Left lung (tissue), 14 donors: Measurements from ENCODE around the gene HAUS2. TPM values are rescaled to one million over a fixed set of nuclear protein-coding genes. Genes with fewer than 3 reads are reported as not detected.
A peak's percentile ranks its signal among the peaks of the same experiment; 100 is the strongest.

Experiments used
- ATAC-seq: fragments of 200-7000 bp; cut with Tn5 transposase; one replicate; pipeline ENCODE4 v1.9.1; 2020; ENCODE audit warnings: moderate library complexity
- DNase-seq, 4 donors: peaks; one replicate each; pipeline ENCODE4 v3.0.0-alpha.2; 2013 to 2020
- H3K27ac ChIP-seq, 2 donors: fragments of 200-600 bp; sonication (generic) in 1 of 2; one replicate each; pipeline versions ENCODE4 v1.5.0 to v1.8.0; 2020 to 2021
- H3K27me3 ChIP-seq, 2 donors: fragments of 200-600 bp; sonication (generic) in 1 of 2; one replicate each; pipeline versions ENCODE4 v1.5.0 to v1.8.0; 2020 to 2021
- H3K36me3 ChIP-seq, 2 donors: fragments of 200-600 bp; sonication (generic) in 1 of 2; one replicate each; pipeline versions ENCODE4 v1.5.0 to v1.8.0; 2020 to 2021
- H3K4me1 ChIP-seq, 2 donors: fragments of 200-600 bp; one replicate each; pipeline ENCODE4 v1.8.0; 2021
- H3K4me3 ChIP-seq, 2 donors: fragments of 200-600 bp; sonication (generic) in 1 of 2; one replicate each; pipeline versions ENCODE4 v1.5.0 to v1.8.0; 2020 to 2021; ENCODE audit warnings: mild to moderate bottlenecking in 1 of 2
- H3K9me3 ChIP-seq, 2 donors: fragments of 200-600 bp; sonication (generic) in 1 of 2; one replicate each; pipeline versions ENCODE4 v1.5.0 to v1.8.0; 2020 to 2021
- intact Hi-C, 2 donors: fragments of 100-400 bp; cut with DNase I; formaldehyde crosslinking; loops; one replicate each; pipeline versions ENCODE4 v1.11.2 to v1.14.2; 2022
- long read RNA-seq, 12 donors: library from polyadenylated mRNA in 2 of 12; unstranded in 2 of 12; transcript quantifications; one replicate each; pipeline ENCODE4 v2.0.0 and lab custom pipeline, GENCODE V29; 2019 to 2026
- polyA plus RNA-seq, 6 donors: library from polyadenylated mRNA; unstranded; fragments of 120-200 nt; gene quantifications; one replicate each; pipeline ENCODE4 v1.2.1, GENCODE V29; 2013; ENCODE audit not compliant: insufficient read length in 6 of 6
- total RNA-seq, 2 donors: library from RNA; stranded (reverse); fragmentation: NEBNext Ultra II Directional; extraction: Animal tissue kit (Norgen Biotek cat#: 25700); gene quantifications; one replicate each; pipeline ENCODE4 v1.2.1, GENCODE V29; 2021
- TF ChIP-seq, protein P1 (sequence below), 2 donors: fragments of 200-600 bp; sonication (generic) in 1 of 2; IDR thresholded peaks; one replicate each; pipeline versions ENCODE4 v1.5.0 to v1.8.0; 2021; ENCODE audit warnings: antibody characterized with exemption in 2 of 2
- donor health status: DM: no; HTN: yes; CAD: no.
- donor health status: DM: no; HTN: no; CAD: no.

The HAUS2 gene
- total RNA-seq = 10 to 100 TPM; 18.4 to 20.5 TPM
- 10 to 100 TPM; 21.2 to 27.1 (median 23.9) TPM for polyA plus RNA-seq
- long read RNA-seq, donor 1, transcript HAUS2-205 (7 exons, 626 nt) = major isoform, 6 of 13 reads
- long read RNA-seq, donor 1, partial matches to known transcripts = 0 of 13 reads
- long read RNA-seq, donor 1, other reads (novel, unspliced or antisense) = 0 of 13 reads
- long read RNA-seq, donor 2, transcript HAUS2-201 (6 exons, 3,949 nt) = major isoform, 13 of 18 reads
- long read RNA-seq, donor 2, partial matches to known transcripts = 0 of 18 reads
- long read RNA-seq, donor 2, other reads (novel, unspliced or antisense) = 0 of 18 reads
- long read RNA-seq, donor 3, partial matches to known transcripts = 0 of 9 reads
- long read RNA-seq, donor 3, other reads (novel, unspliced or antisense) = 0 of 9 reads
- long read RNA-seq, donor 4, partial matches to known transcripts = 1 of 8 reads
- long read RNA-seq, donor 4, other reads (novel, unspliced or antisense) = 2 of 8 reads
- long read RNA-seq, donor 5, partial matches to known transcripts = 0 of 8 reads
- long read RNA-seq, donor 5, other reads (novel, unspliced or antisense) = 0 of 8 reads
- long read RNA-seq, donor 6, transcript HAUS2-201 (6 exons, 3,949 nt) = major isoform, 5 of 6 reads
- long read RNA-seq, donor 6, partial matches to known transcripts = 0 of 6 reads
- long read RNA-seq, donor 6, other reads (novel, unspliced or antisense) = 0 of 6 reads
- long read RNA-seq, donor 7 = 0 reads
- long read RNA-seq, donor 8, partial matches to known transcripts = 0 of 5 reads
- long read RNA-seq, donor 8, other reads (novel, unspliced or antisense) = 0 of 5 reads
- long read RNA-seq, donor 9 = 0 reads
- long read RNA-seq, donor 10, partial matches to known transcripts = 1 of 8 reads
- long read RNA-seq, donor 10, other reads (novel, unspliced or antisense) = 1 of 8 reads
- long read RNA-seq, donor 11 = 0 reads
- long read RNA-seq, donor 12, partial matches to known transcripts = 0 of 4 reads
- long read RNA-seq, donor 12, other reads (novel, unspliced or antisense) = 0 of 4 reads

DNA sequence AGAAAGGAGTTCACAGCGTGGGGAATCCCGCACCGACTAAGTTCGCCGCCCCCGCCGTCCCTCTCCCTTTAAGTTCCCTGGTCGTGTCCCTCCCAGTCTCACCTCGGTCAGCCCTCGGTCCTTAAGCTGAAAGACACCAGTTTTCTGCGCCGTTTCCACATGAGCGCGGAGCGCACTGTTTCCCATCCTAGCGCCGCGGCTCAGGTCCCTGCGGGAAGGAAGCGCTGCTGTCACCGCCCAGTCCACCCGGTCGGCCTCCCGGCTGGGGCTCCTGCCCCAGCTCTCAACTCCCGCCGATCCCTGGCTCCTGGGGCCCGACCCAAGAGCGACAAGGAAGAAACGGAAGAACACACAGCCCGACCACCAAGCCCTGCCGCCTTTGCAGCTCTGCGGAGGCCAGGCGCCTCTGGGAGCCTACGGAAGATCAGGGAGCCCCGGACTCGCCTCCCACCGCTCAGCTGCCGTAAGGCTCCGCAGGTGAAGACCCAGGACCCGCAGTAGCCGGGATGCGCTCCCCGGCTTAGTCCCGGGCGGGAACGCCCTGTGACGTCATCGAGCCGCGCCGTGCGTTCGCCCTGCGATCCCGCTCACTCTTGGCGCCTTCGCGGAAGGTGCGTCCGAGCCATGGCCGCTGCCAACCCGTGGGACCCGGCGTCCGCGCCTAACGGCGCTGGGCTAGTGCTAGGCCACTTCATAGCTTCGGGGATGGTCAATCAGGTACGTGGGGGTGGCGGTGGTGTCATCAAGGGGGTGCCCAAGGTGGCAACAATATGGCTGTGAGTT is at the start of gene HAUS2, which contains the start of gene LRRC57:
HAUS2 (plus strand) TSS at position 590 of the 783 bp plus-strand sequence; CDS start at position 625, 35 bp downstream.
LRRC57 (minus strand) TSS at position 545 of the 783 bp plus-strand sequence; CDS start at position 186, 359 bp downstream.
- peaks cover 19 to 62% of the 10 kb centered on the region in 2 donors for H3K4me1 ChIP-seq
- peak; percentile 95 for ATAC-seq
- peak within 1 kb of the TSS; percentile 84 to 99 for H3K4me3 ChIP-seq
- peak within 1 kb of the TSS; percentile 89 to 96 for H3K27ac ChIP-seq
- no peaks in the 10 kb centered on the region for H3K9me3 ChIP-seq
- intact Hi-C loops = no loop called here
- no peaks in the 10 kb centered on the region for H3K27me3 ChIP-seq
- H3K36me3 ChIP-seq = peaks cover 0 to 22% of the 10 kb centered on the region in 2 donors
- DNase-seq = peak; percentile 90 to 99 (median 92)
- TF ChIP-seq, protein P1, sequence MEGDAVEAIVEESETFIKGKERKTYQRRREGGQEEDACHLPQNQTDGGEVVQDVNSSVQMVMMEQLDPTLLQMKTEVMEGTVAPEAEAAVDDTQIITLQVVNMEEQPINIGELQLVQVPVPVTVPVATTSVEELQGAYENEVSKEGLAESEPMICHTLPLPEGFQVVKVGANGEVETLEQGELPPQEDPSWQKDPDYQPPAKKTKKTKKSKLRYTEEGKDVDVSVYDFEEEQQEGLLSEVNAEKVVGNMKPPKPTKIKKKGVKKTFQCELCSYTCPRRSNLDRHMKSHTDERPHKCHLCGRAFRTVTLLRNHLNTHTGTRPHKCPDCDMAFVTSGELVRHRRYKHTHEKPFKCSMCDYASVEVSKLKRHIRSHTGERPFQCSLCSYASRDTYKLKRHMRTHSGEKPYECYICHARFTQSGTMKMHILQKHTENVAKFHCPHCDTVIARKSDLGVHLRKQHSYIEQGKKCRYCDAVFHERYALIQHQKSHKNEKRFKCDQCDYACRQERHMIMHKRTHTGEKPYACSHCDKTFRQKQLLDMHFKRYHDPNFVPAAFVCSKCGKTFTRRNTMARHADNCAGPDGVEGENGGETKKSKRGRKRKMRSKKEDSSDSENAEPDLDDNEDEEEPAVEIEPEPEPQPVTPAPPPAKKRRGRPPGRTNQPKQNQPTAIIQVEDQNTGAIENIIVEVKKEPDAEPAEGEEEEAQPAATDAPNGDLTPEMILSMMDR (IDR thresholded peaks at IDR 0.05) = no peak

DNA sequence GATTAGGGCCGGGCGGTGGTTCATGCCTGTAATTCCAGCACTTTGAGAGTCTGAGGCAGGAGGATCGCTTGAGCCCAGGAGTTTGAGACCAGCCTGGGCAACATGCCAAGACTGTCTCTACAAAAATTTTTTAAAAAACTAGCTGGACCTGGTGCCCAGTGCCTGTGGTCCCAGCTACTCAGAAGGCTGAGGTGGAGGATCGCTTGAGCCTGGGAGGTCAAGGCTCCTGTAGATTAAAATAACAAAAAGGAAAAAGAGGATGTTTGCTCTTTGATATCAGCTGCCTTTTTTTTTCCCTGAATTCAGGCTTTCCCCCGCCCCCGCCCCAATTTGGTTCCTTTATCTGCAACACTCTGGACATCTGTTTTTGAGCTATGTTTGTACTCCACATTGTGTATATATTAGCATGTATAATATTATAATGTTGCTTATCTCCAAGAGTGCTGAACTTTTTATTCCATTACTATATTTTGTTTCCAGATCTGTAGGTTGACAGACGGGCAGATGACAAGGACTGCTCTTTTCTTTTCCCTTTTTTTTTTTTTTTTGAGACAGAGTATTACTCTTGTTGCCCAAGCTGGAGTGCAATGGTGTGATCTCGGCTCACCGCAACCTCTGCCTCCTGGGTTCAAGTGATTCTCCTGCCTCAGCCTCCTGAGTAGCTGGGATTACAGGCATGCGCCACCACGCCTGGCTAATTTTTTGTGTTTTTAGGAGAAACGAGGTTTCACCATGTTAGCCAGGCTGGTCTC is 48.6 kb upstream of the HAUS2 start:
- intact Hi-C loops = no loop called here
- peaks cover 4 to 91% of the 10 kb centered on the region in 2 donors for H3K4me1 ChIP-seq
- no peaks in the 10 kb centered on the region for H3K9me3 ChIP-seq
- H3K4me3 ChIP-seq = no peak overlapping the region
- H3K27me3 ChIP-seq = no peaks in the 10 kb centered on the region
- DNase-seq = no peak
- TF ChIP-seq, protein P1 (IDR thresholded peaks at IDR 0.05) = no peak
- no peak for ATAC-seq
- H3K36me3 ChIP-seq = peaks cover 0 to 2% of the 10 kb centered on the region in 2 donors
- peak overlapping the region; percentile 70 to 73 for H3K27ac ChIP-seq

DNA sequence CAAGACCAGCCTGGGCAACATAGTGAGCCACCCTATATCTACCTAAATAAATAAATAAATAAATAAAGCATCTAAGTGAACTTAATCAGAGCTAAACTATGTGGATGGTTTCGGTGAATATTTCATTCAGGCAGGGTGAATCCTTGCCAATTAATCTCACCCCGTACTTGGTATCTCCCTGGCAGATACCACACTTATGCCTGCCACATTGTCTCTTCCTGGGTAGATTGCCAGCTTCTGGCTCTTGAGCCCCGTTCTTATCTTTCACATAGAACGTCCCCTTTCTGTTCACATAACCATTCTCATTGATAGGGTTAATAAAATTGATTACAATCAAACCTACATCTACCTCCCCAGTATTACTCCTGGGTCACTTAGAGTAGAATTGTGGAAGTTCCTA is 46.2 kb upstream of the HAUS2 start:
- Histone ChIP-seq H3K27ac (peak overlapping the region in 1 of 2 donors; percentile 53), H3K36me3 (peaks cover 0 to 9% of the 10 kb centered on the region in 2 donors), H3K27me3 (no peaks in the 10 kb centered on the region), H3K4me1 (peaks cover 4 to 74% of the 10 kb centered on the region in 2 donors), H3K9me3 (no peaks in the 10 kb centered on the region), H3K4me3 (no peak overlapping the region)
- no peak for ATAC-seq
- DNase-seq = no peak
- intact Hi-C loops = no loop called here
- TF ChIP-seq, protein P1 (IDR thresholded peaks at IDR 0.05) = no peak

DNA sequence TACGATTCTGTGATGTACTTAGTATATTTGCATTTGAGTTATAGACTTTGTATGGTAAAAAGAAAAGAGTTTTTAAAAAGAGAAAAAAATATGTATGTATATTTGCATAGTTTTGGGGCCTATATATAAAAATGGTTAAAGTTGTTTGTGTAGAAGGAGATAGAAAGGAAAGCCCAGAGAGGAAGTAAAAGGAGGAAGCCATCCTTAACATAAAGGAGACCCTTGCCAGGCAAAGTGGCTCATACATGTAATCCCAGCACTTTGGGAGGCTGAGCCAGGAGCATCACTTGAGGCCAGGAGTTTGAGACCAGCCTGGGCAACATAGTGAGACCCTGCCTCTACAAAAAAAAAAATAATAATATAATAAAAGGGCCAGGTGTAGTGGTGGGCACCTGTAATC is 44.8 kb upstream of the HAUS2 start:
- H3K36me3 ChIP-seq = peaks cover 0 to 9% of the 10 kb centered on the region in 2 donors
- TF ChIP-seq, protein P1 (IDR thresholded peaks at IDR 0.05) = no peak
- H3K4me1 ChIP-seq = peaks cover 4 to 74% of the 10 kb centered on the region in 2 donors
- peak overlapping the region in 1 of 2 donors; percentile 51 for H3K27ac ChIP-seq
- H3K4me3 ChIP-seq = no peak overlapping the region
- no peaks in the 10 kb centered on the region for H3K9me3 ChIP-seq
- DNase-seq (no peak), ATAC-seq (no peak)
- intact Hi-C loops = no loop called here
- H3K27me3 ChIP-seq = no peaks in the 10 kb centered on the region
